ENCODE results near the gene TSPAN9. TPM values are rescaled to one million over a fixed set of nuclear protein-coding genes. Genes with fewer than 3 reads are reported as not detected.

The TSPAN9 gene
- total and polyA plus RNA-seq, 2 of the 4 experiments (the other 2 are of a cell fraction), result 17.7 to 39.1 TPM

GRCh38 chr12:3086211-3086610, 9.0 kb downstream of the TSPAN9 start:
- H3K14ac ChIP-seq (replicated peaks; ENCODE audit: low read depth, low read length), result no peak overlapping the region
- H3K79me1 ChIP-seq (ENCODE audit: low read depth in 1 of 2, low read length in 2 of 2), result peaks cover 8 to 43% of the 10 kb centered on the region in 2 experiments; a peak in 3 of 4 replicates
- no peaks in the 10 kb centered on the region for H3K27me3 ChIP-seq (ENCODE audit: control insufficient read depth, insufficient read depth, low read length)
- intact Hi-C loops (cut with micrococcal nuclease), result no loop called here
- H3K27ac ChIP-seq (ENCODE audit: insufficient read depth, low read length), result no peak overlapping the region
- H4K5ac ChIP-seq (ENCODE audit: low read depth, low read length), result no peak overlapping the region
- no peak overlapping the region for H3K18ac ChIP-seq (ENCODE audit: low read depth, low read length)
- no peak for DNase-seq
- TF ChIP-seq MAFK (IDR thresholded peaks at IDR 0.05; ENCODE audit: low read depth, low read length), result no peak
- no peak for TF ChIP-seq BHLHE40 (IDR thresholded peaks at IDR 0.05; ENCODE audit: low read depth, low read length)
- no peak for TF ChIP-seq RAD21 (IDR thresholded peaks at IDR 0.05; ENCODE audit: low read length)
- TF ChIP-seq, protein P1, sequence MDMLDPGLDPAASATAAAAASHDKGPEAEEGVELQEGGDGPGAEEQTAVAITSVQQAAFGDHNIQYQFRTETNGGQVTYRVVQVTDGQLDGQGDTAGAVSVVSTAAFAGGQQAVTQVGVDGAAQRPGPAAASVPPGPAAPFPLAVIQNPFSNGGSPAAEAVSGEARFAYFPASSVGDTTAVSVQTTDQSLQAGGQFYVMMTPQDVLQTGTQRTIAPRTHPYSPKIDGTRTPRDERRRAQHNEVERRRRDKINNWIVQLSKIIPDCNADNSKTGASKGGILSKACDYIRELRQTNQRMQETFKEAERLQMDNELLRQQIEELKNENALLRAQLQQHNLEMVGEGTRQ (IDR thresholded peaks at IDR 0.05; ENCODE audit: low read depth, low read length), result no peak
- no peak for TF ChIP-seq MAZ (IDR thresholded peaks at IDR 0.05; ENCODE audit: borderline replicate concordance, low read depth, low read length)
- no peak for TF ChIP-seq SMC3 (IDR thresholded peaks at IDR 0.05; ENCODE audit: low read depth, low read length)
- no peak for TF ChIP-seq ELK1 (IDR thresholded peaks at IDR 0.05; ENCODE audit: borderline replicate concordance, low read depth, low read length)
- no peak for TF ChIP-seq FOS (IDR thresholded peaks at IDR 0.05; ENCODE audit: low read depth, low read length)
- TF ChIP-seq NFE2L2 (IDR thresholded peaks at IDR 0.05; ENCODE audit: low read depth, low read length), result no peak
- no peak for TF ChIP-seq CHD1 (IDR thresholded peaks at IDR 0.05; ENCODE audit: low read depth, low read length)
- no peak for TF ChIP-seq CTCF (conservative IDR thresholded peaks at IDR 0.05; ENCODE audit: low read depth, low read length)
- TF ChIP-seq RCOR1 (IDR thresholded peaks at IDR 0.05; ENCODE audit: insufficient replicate concordance, low read length), result no peak
- TF ChIP-seq POLR2A (IDR thresholded peaks at IDR 0.05; ENCODE audit: low read depth, low read length), result no peak
- no peak for TF ChIP-seq CEBPB (IDR thresholded peaks at IDR 0.05; ENCODE audit: low read depth, low read length)
- TF ChIP-seq RFX5 (IDR thresholded peaks at IDR 0.05; ENCODE audit: low read depth, low read length), result no peak
- TF ChIP-seq MXI1 (IDR thresholded peaks at IDR 0.05; ENCODE audit: borderline replicate concordance, low read depth, low read length), result no peak
- no peaks in the 10 kb centered on the region for H3K9me3 ChIP-seq (ENCODE audit: control insufficient read depth, insufficient read depth, low read length)
- dilution Hi-C loops (cut with HindIII; ENCODE audit: low sequenced_read_pairs, unreplicated experiment), result no loop called here
- ChIA-PET POLR2A (ENCODE audit: unreplicated experiment) (no interaction called here), CTCF (no interaction called here)
- H4K8ac ChIP-seq (ENCODE audit: low read depth in 2 of 2, low read length in 2 of 2), result no peak overlapping the region
- no TSS peak for BruUV-seq (replicated peaks)
- H3K36me3 ChIP-seq (ENCODE audit: control insufficient read depth, insufficient read depth, low read length), result peaks cover 5% of the 10 kb centered on the region
- H3K4me1 ChIP-seq (ENCODE audit: control insufficient read depth, insufficient read depth, low read length), result no peaks in the 10 kb centered on the region
- no peak overlapping the region for H3K23ac ChIP-seq (ENCODE audit: low read depth, low read length)
- no peak overlapping the region for H3K56ac ChIP-seq (ENCODE audit: extremely low read depth, insufficient read depth, low read length)
- H4K20me1 ChIP-seq (ENCODE audit: insufficient read depth, low read length), result peaks cover 8% of the 10 kb centered on the region
- H3K9me1 ChIP-seq (ENCODE audit: insufficient read depth, low read length), result peaks cover 13% of the 10 kb centered on the region; the same call in 1 of the 2 replicates
- no peak overlapping the region for H3K9ac ChIP-seq (ENCODE audit: low read depth, low read length)
- H3K4me3 ChIP-seq (ENCODE audit: insufficient read depth, low read depth, low read length), result no peak overlapping the region
- WGBS, 2 experiments (ENCODE audit: extremely low coverage in 2 of 2, insufficient read length in 1 of 2), result no CpG with 5 or more reads among the region's 4 CpGs
- H2BK15ac ChIP-seq (ENCODE audit: low read depth, low read length), result no peak overlapping the region
- no peak for ATAC-seq (ENCODE audit: low read depth)
- no peak overlapping the region for H2BK120ac ChIP-seq (ENCODE audit: low read depth, low read length)
- no peak overlapping the region for H3K4ac ChIP-seq (ENCODE audit: low read depth, low read length)
- no peak overlapping the region for H2AK5ac ChIP-seq (ENCODE audit: low read depth, low read length)
- in situ Hi-C loops (cut with MboI; ENCODE audit: low sequenced_read_pairs), result no loop called here
- no peak overlapping the region for H4K91ac ChIP-seq (ENCODE audit: insufficient read depth, low read depth, low read length)
- H3K4me2 ChIP-seq (ENCODE audit: low read depth, low read length), result no peak overlapping the region
- no peak overlapping the region for H2AK9ac ChIP-seq (replicated peaks; ENCODE audit: low read depth, low read length, poor library complexity)
- no peak overlapping the region for H2BK20ac ChIP-seq (ENCODE audit: low read depth, low read length)
- no peak overlapping the region for H2AFZ ChIP-seq (replicated peaks; ENCODE audit: low read length, poor library complexity)
- no peak overlapping the region for H2BK5ac ChIP-seq (ENCODE audit: low read depth, low read length, poor library complexity, severe bottlenecking)
